ENCODE measurements around the gene ANKLE1.

- TF ChIP-seq EP300 (IDR thresholded peaks at IDR 0.05) (no peak), POLR2AphosphoS5 (IDR thresholded peaks at IDR 0.05) (no peak), CTCF (IDR thresholded peaks at IDR 0.05) (no peak)
Observed at GRCh38 chr19:17245535-17245984, 36.1 kb upstream of the ANKLE1 start, which contains the start of gene NR2F6.

All from suprapubic skin (tissue), 4 donors.